HUES48 (cell line): ENCODE data around the gene XXYLT1.

Experiments used
- H3K27ac ChIP-seq: one replicate; pipeline ENCODE4 v1.7.0; 2013; ENCODE audit warnings: low read depth, low read length, inconsistent platforms
- H3K27me3 ChIP-seq: 2 replicates; pipeline ENCODE4 v1.6.1; 2013; ENCODE audit warnings: mild to moderate bottlenecking, low read length; ENCODE audit not compliant: control insufficient read depth, insufficient read depth
- H3K36me3 ChIP-seq: 2 replicates; pipeline ENCODE4 v1.6.1; 2013; ENCODE audit warnings: low read length; ENCODE audit not compliant: control insufficient read depth, insufficient read depth
- H3K4me1 ChIP-seq: 2 replicates; pipeline ENCODE4 v1.6.1; 2013; ENCODE audit warnings: mild to moderate bottlenecking, low read length; ENCODE audit not compliant: control insufficient read depth, insufficient read depth
- H3K4me3 ChIP-seq: 2 replicates; pipeline ENCODE4 v1.5.1; 2013; ENCODE audit warnings: mild to moderate bottlenecking, low read depth, low read length
- H3K9ac ChIP-seq: 2 replicates; pipeline ENCODE4 v1.6.1; 2013; ENCODE audit warnings: mild to moderate bottlenecking, low read depth, low read length, moderate library complexity
- H3K9me3 ChIP-seq: 2 replicates; pipeline ENCODE4 v1.6.1; 2013; ENCODE audit warnings: low read length; ENCODE audit not compliant: control insufficient read depth, insufficient read depth

XXYLT1 gene

GRCh38 chr3:195129644-195130492 is 141.1 kb downstream of the XXYLT1 start:
- no peak overlapping the region for H3K27ac ChIP-seq
- H3K9ac ChIP-seq, result no peak overlapping the region
- H3K36me3 ChIP-seq, result no peaks in the 10 kb centered on the region
- 0 out of 2 replicates have a peak, but pooled peaks cover 4% of the 10 kb centered on the region for H3K4me1 ChIP-seq
- no peaks in the 10 kb centered on the region for H3K27me3 ChIP-seq
- H3K9me3 ChIP-seq, result no peaks in the 10 kb centered on the region
- no peak overlapping the region for H3K4me3 ChIP-seq

GRCh38 chr3:195129072-195129643 is 141.8 kb downstream of the XXYLT1 start:
- H3K27ac ChIP-seq, result no peak overlapping the region
- 0 out of 2 replicates have a peak, but pooled peaks cover 4% of the 10 kb centered on the region for H3K4me1 ChIP-seq
- no peaks in the 10 kb centered on the region for H3K36me3 ChIP-seq
- no peaks in the 10 kb centered on the region for H3K27me3 ChIP-seq
- H3K9ac ChIP-seq, result no peak overlapping the region
- H3K4me3 ChIP-seq, result no peak overlapping the region
- H3K9me3 ChIP-seq, result no peaks in the 10 kb centered on the region

- no peaks in the 10 kb centered on the region for H3K36me3 ChIP-seq
- H3K9ac ChIP-seq, result no peak overlapping the region
- 0 out of 2 replicates have a peak, but pooled peaks cover 4% of the 10 kb centered on the region for H3K4me1 ChIP-seq
- no peak overlapping the region for H3K27ac ChIP-seq
- H3K27me3 ChIP-seq, result no peaks in the 10 kb centered on the region
- no peaks in the 10 kb centered on the region for H3K9me3 ChIP-seq
- no peak overlapping the region for H3K4me3 ChIP-seq
These were observed 142.5 kb downstream of the XXYLT1 start for GRCh38 chr3:195128255-195129071.

- H3K4me1 ChIP-seq, result 0 out of 2 replicates have a peak, but pooled peaks cover 4% of the 10 kb centered on the region
- H3K9ac ChIP-seq, result no peak overlapping the region
- H3K27me3 ChIP-seq, result no peaks in the 10 kb centered on the region
- no peak overlapping the region for H3K27ac ChIP-seq
- no peaks in the 10 kb centered on the region for H3K36me3 ChIP-seq
- no peaks in the 10 kb centered on the region for H3K9me3 ChIP-seq
- no peak overlapping the region for H3K4me3 ChIP-seq
These were observed 144.8 kb downstream of the XXYLT1 start for GRCh38 chr3:195126056-195126605.

GRCh38 chr3:195125646-195126045 is 145.3 kb downstream of the XXYLT1 start:
- H3K36me3 ChIP-seq, result no peaks in the 10 kb centered on the region
- H3K27ac ChIP-seq, result no peak overlapping the region
- H3K9ac ChIP-seq, result no peak overlapping the region
- H3K9me3 ChIP-seq, result no peaks in the 10 kb centered on the region
- H3K4me1 ChIP-seq, result peaks cover 3% of the 10 kb centered on the region; the same call in 1 of the 2 replicates
- no peak overlapping the region for H3K4me3 ChIP-seq
- H3K27me3 ChIP-seq, result no peaks in the 10 kb centered on the region

GRCh38 chr3:195124378-195124992 is 146.5 kb downstream of the XXYLT1 start:
- H3K4me3 ChIP-seq, result no peak overlapping the region
- H3K27me3 ChIP-seq, result no peaks in the 10 kb centered on the region
- no peaks in the 10 kb centered on the region for H3K36me3 ChIP-seq
- H3K9me3 ChIP-seq, result no peaks in the 10 kb centered on the region
- H3K9ac ChIP-seq, result no peak overlapping the region
- peaks cover 13% of the 10 kb centered on the region for H3K4me1 ChIP-seq
- H3K27ac ChIP-seq, result no peak overlapping the region

- H3K36me3 ChIP-seq, result no peaks in the 10 kb centered on the region
- H3K4me3 ChIP-seq, result no peak overlapping the region
- no peak overlapping the region for H3K27ac ChIP-seq
- no peaks in the 10 kb centered on the region for H3K9me3 ChIP-seq
- peaks cover 22% of the 10 kb centered on the region for H3K4me1 ChIP-seq
- H3K27me3 ChIP-seq, result no peaks in the 10 kb centered on the region
- H3K9ac ChIP-seq, result no peak overlapping the region
These were observed 147.7 kb downstream of the XXYLT1 start for GRCh38 chr3:195123281-195123691.

GRCh38 chr3:195122261-195122660 is 148.7 kb downstream of the XXYLT1 start:
- Histone ChIP-seq H3K4me1 (peaks cover 30% of the 10 kb centered on the region), H3K27ac (no peak overlapping the region), H3K36me3 (no peaks in the 10 kb centered on the region), H3K9ac (no peak overlapping the region), H3K9me3 (no peaks in the 10 kb centered on the region), H3K27me3 (no peaks in the 10 kb centered on the region), H3K4me3 (no peak overlapping the region)

GRCh38 chr3:195120267-195120601 is 150.7 kb downstream of the XXYLT1 start:
- H3K9me3 ChIP-seq, result no peaks in the 10 kb centered on the region
- H3K36me3 ChIP-seq, result no peaks in the 10 kb centered on the region
- H3K4me3 ChIP-seq, result no peak overlapping the region
- H3K9ac ChIP-seq, result no peak overlapping the region
- H3K27ac ChIP-seq, result peak overlapping the region; percentile 97
- peaks cover 30% of the 10 kb centered on the region for H3K4me1 ChIP-seq
- no peaks in the 10 kb centered on the region for H3K27me3 ChIP-seq

GRCh38 chr3:195119461-195120266 is 151.3 kb downstream of the XXYLT1 start:
- Histone ChIP-seq H3K27ac (peak overlapping the region; percentile 97), H3K4me3 (0 out of 2 replicates have a peak overlapping the region, but pooled peaks have one; percentile 27), H3K27me3 (no peaks in the 10 kb centered on the region), H3K4me1 (peaks cover 30% of the 10 kb centered on the region), H3K36me3 (no peaks in the 10 kb centered on the region), H3K9ac (no peak overlapping the region), H3K9me3 (no peaks in the 10 kb centered on the region)
